GM12878 (cell line): ENCODE results near the gene NASP. TPM values are rescaled to one million over a fixed set of nuclear protein-coding genes. Genes with fewer than 3 reads are reported as not detected.

Experiments used
- ATAC-seq: fragments of 200-7000 bp; cut with Tn5 transposase; 3 replicates; pipeline ENCODE4 v1.9.1; 2020; ENCODE audit warnings: mild to moderate bottlenecking, moderate library complexity
- BruUV-seq: library from RNA; stranded (reverse); fragments of 400-500 nt; replicated peaks from 2 replicates; lab custom pipeline; 2021; lab: Mats Ljungman, UMichigan
- CTCF ChIA-PET: fragments of 300-600 bp; sonication (Branson Sonifier 250); formaldehyde crosslinking; extraction: SDS; loops from one replicate; lab custom pipeline; 2021; ENCODE audit warnings: inconsistent platforms; lab: Yijun Ruan, JAX
- POLR2A ChIA-PET: fragments of 350-600 bp; formaldehyde crosslinking; extraction: SDS; loops from one replicate; lab custom pipeline; 2021; ENCODE audit warnings: inconsistent platforms; lab: Charles Lee
- RAD21 ChIA-PET: fragments of 300-600 bp; sonication (Branson Sonifier 250); formaldehyde crosslinking; loops from one replicate; lab custom pipeline; 2023; ENCODE audit warnings: antibody characterized with exemption; ENCODE audit not compliant: unreplicated experiment; lab: Charles Lee
- SMC1A ChIA-PET: fragments of 300-600 bp; sonication (Branson Sonifier 250); formaldehyde crosslinking; loops from one replicate; lab custom pipeline; 2023; ENCODE audit not compliant: unreplicated experiment, uncharacterized antibody; lab: Charles Lee
- DNase-seq: peaks from one replicate; pipeline ENCODE4 v3.0.0-alpha.2; 2011; ENCODE audit warnings: low read depth, low spot score
- FAIRE-seq: peaks from 3 replicates; lab custom pipeline; 2011; peaks lifted over from hg19 to GRCh38; lab: Jason Lieb, UNC
- H2AFZ ChIP-seq: 2 replicates; pipeline ENCODE4 v1.6.0; 2011; ENCODE audit warnings: low read depth, low read length, control low read depth; ENCODE audit not compliant: control insufficient read depth
- H3K27ac ChIP-seq: 2 replicates; pipeline ENCODE4 v1.5.1; 2011; ENCODE audit warnings: control low read depth; ENCODE audit not compliant: control insufficient read depth, insufficient read depth
- H3K27me3 ChIP-seq, 2 experiments: replicated peaks in 1 of 2; 2 replicates each; pipeline versions ENCODE4 v1.6.0 to v1.6.1; 2011; ENCODE audit warnings: low read length in 1 of 2; ENCODE audit not compliant: control insufficient read depth in 2 of 2, insufficient read depth in 2 of 2
- H3K36me3 ChIP-seq, 2 experiments: 2 replicates each; pipeline ENCODE4 v1.5.1; 2011; ENCODE audit warnings: low read length in 1 of 2; ENCODE audit not compliant: control insufficient read depth in 2 of 2, insufficient read depth in 2 of 2
- H3K4me1 ChIP-seq: 2 replicates; pipeline ENCODE4 v1.6.1; 2011; ENCODE audit warnings: mild to moderate bottlenecking, low read length, moderate library complexity, mixed read lengths; ENCODE audit not compliant: control insufficient read depth, insufficient read depth
- H3K4me2 ChIP-seq: 2 replicates; pipeline ENCODE4 v1.6.0; 2011; ENCODE audit warnings: control low read depth; ENCODE audit not compliant: control insufficient read depth, insufficient read depth
- H3K4me3 ChIP-seq: fragments of 200-600 bp; sonication (generic); 2 replicates; pipeline ENCODE4 v1.5.1; 2016
- H3K79me2 ChIP-seq: 2 replicates; pipeline ENCODE4 v1.6.0; 2011; ENCODE audit warnings: low read length; ENCODE audit not compliant: control insufficient read depth, insufficient read depth
- H3K9ac ChIP-seq: 2 replicates; pipeline ENCODE4 v1.8.0; 2011; ENCODE audit warnings: low read length, control low read depth, mixed read lengths; ENCODE audit not compliant: control insufficient read depth, insufficient read depth
- H3K9me3 ChIP-seq: replicated peaks from 3 replicates; pipeline ENCODE4 v1.5.1; 2011; ENCODE audit warnings: mild to moderate bottlenecking, low read length; ENCODE audit not compliant: control insufficient read depth, insufficient read depth
- H4K20me1 ChIP-seq: 2 replicates; pipeline ENCODE4 v1.6.0; 2011; ENCODE audit not compliant: control insufficient read depth, insufficient read depth
- BCL11A ChIP-seq: IDR thresholded peaks from 2 replicates; pipeline ENCODE4 v1.6.1; 2011; ENCODE audit warnings: low read depth, low read length
- CHD4 ChIP-seq: fragments of 200-600 bp; sonication (generic); IDR thresholded peaks from 2 replicates; pipeline ENCODE4 v1.6.1; 2016; ENCODE audit warnings: mild to moderate bottlenecking
- CUX1 ChIP-seq: IDR thresholded peaks from 2 replicates; pipeline ENCODE4 v1.6.1; 2012; ENCODE audit warnings: improper control_type of control experiment, low read depth, low read length; ENCODE audit not compliant: insufficient replicate concordance
- EGR1 ChIP-seq, 2 experiments: IDR thresholded peaks; 1 replicate in 1 of 2; 2 replicates in 1 of 2; pipeline ENCODE4 v1.6.1; 2011 to 2012; ENCODE audit warnings: low read depth in 2 of 2, low read length in 2 of 2, borderline replicate concordance in 1 of 2, mild to moderate bottlenecking in 1 of 2, moderate library complexity in 1 of 2
- GABPA ChIP-seq: IDR thresholded peaks from 2 replicates; pipeline ENCODE4 v1.6.1; 2014; ENCODE audit warnings: antibody characterized with exemption, low read depth, mild to moderate bottlenecking, inconsistent platforms
- HDAC6 ChIP-seq: fragments of 200-600 bp; sonication (generic); IDR thresholded peaks from one replicate; pipeline ENCODE4 v1.8.0; 2017; ENCODE audit warnings: antibody characterized with exemption; ENCODE audit not compliant: unreplicated experiment
- IRF3 ChIP-seq: fragments of 450-650 bp; IDR thresholded peaks from 2 replicates; pipeline ENCODE4 v1.6.1; 2014; ENCODE audit warnings: mild to moderate bottlenecking
- RBBP5 ChIP-seq: fragments of 200-600 bp; sonication (generic); conservative IDR thresholded peaks from 2 replicates; pipeline ENCODE4 v1.6.1; 2016
- RELA ChIP-seq: fragments of 450-650 bp; IDR thresholded peaks from 2 replicates; pipeline ENCODE4 v1.8.0; 2014; ENCODE audit warnings: borderline replicate concordance; ENCODE audit not compliant: partially characterized antibody
- SMAD1 ChIP-seq: fragments of 450-650 bp; IDR thresholded peaks from 2 replicates; pipeline ENCODE4 v1.6.1; 2018; ENCODE audit warnings: mild to moderate bottlenecking, low read depth; ENCODE audit not compliant: partially characterized antibody
- SMC3 ChIP-seq: IDR thresholded peaks from 2 replicates; pipeline ENCODE4 v1.6.1; 2011; ENCODE audit warnings: low read length, improper control_type of control experiment, borderline replicate concordance
- USF2 ChIP-seq: IDR thresholded peaks from 2 replicates; pipeline ENCODE4 v1.6.1; 2011; ENCODE audit warnings: low read depth, low read length, improper control_type of control experiment, borderline replicate concordance
- ZZZ3 ChIP-seq: IDR thresholded peaks from 2 replicates; pipeline ENCODE4 v1.6.1; 2011; ENCODE audit warnings: low read depth; ENCODE audit not compliant: control insufficient read depth, insufficient read length
- WGBS: methylation state at CpG from one replicate; pipeline ENCODE4 v1.1.6; 2016; ENCODE audit warnings: low lambda C conversion rate; ENCODE audit not compliant: insufficient replicate concordance, insufficient coverage; ENCODE audit errors: missing lambda C conversion rate; 5-methylcytosine and 5-hydroxymethylcytosine counted together
- in situ Hi-C: fragments of 300-500 bp; cut with MboI; formaldehyde crosslinking; loops from 9 replicates; pipeline ENCODE4 v1.14.3; 2018; ENCODE audit warnings: mixed read lengths
- intact Hi-C: fragments of 100-400 bp; cut with micrococcal nuclease; formaldehyde crosslinking; loops from one replicate; pipeline ENCODE4 v1.14.2; 2022; ENCODE audit not compliant: unreplicated experiment
- polyA plus RNA-seq, 11 experiments: library from polyadenylated mRNA; depleted of rRNA in 4 of 11; unstranded in 6 of 11; stranded (reverse) in 5 of 11; fragments of >200 nt; fragmentation: Nextera tagmentation in 4 of 11; fragmentation: Illumina TruSeq in 1 of 11; extraction: Ambion mirVana in 4 of 11; extraction: Trizol in 1 of 11; gene quantifications; 1 replicate in 1 of 11; 2 replicates in 10 of 11; pipeline versions ENCODE4 v1.2.1 to v1.2.3, GENCODE V29; 2011 to 2016; ENCODE audit warnings: inconsistent platforms in 2 of 11, missing spikeins in 2 of 11, low read depth in 1 of 11
- total RNA-seq, 4 experiments: library from RNA; depleted of rRNA in 3 of 4; stranded (reverse); fragments of >200 nt in 3 of 4; fragmentation: Illumina TruSeq in 1 of 4; extraction: Trizol in 1 of 4; gene quantifications; 2 replicates each; pipeline versions ENCODE4 v1.2.1 to v1.2.3, GENCODE V29; 2013 to 2021
- TF ChIP-seq, protein P1 (sequence below): fragments of 450-650 bp; IDR thresholded peaks from 2 replicates; pipeline ENCODE4 v1.6.1; 2018; ENCODE audit warnings: borderline replicate concordance, mild to moderate bottlenecking; ENCODE audit not compliant: partially characterized antibody

Gene NASP
- total and polyA plus RNA-seq, 10 of the 15 experiments (the other 5 are each of a cell fraction or from before 2014, with no cell fraction given), result 111 to 321 (median 205) TPM

DNA sequence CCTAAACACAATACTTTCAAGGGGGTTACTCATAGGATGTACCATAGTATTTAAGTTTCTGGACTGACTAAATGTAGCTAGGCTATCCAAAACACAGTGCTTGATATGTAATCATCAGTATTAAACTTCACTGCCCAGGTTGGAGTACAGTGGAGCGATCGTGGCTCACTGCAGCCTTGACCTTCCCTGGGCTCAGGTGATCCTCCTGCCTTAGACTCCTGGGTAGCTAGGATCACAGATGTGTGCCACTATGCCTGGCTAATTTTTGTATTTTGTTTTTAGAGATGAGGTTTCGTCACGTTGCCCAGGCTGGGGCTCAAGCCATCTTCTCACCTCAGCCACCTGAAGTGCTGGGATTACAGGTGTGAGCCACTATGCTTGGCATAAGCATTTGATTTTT, 10.6 kb downstream of the NASP start:
- H3K4me2 ChIP-seq, result no peak overlapping the region
- H3K9me3 ChIP-seq, result no peaks in the 10 kb centered on the region
- peaks cover 51% of the 10 kb centered on the region for H3K79me2 ChIP-seq
- no peak for DNase-seq
- peaks cover 9 to 11% of the 10 kb centered on the region in 2 experiments; a peak in 3 of 4 replicates for H3K36me3 ChIP-seq
- H4K20me1 ChIP-seq, result no peaks in the 10 kb centered on the region
- BruUV-seq, result no TSS peak
- no peak overlapping the region for H3K9ac ChIP-seq
- no peaks in the 10 kb centered on the region for H3K27me3 ChIP-seq
- no peak overlapping the region for H3K4me3 ChIP-seq
- RAD21 ChIA-PET, result no interaction called here
- POLR2A ChIA-PET, result interaction anchor here (0.9 kb wide), 1 partner anchor 10 kb away, joined by 4 read pairs; no protein-coding TSS in a partner anchor
- no peak for TF ChIP-seq HDAC6
- no peak for TF ChIP-seq GABPA
- no peak for TF ChIP-seq ZZZ3
- TF ChIP-seq USF2, result no peak
- no peak for TF ChIP-seq RELA
- TF ChIP-seq SMAD1, result no peak
- TF ChIP-seq SMC3, result no peak
- no peak for TF ChIP-seq IRF3
- no peak for TF ChIP-seq EGR1 (IDR thresholded peaks at IDR 0.05; ENCODE audit: borderline replicate concordance in 1 of 2, low read depth in 2 of 2, low read length in 2 of 2)
- TF ChIP-seq CUX1, result no peak
- TF ChIP-seq, protein P1, sequence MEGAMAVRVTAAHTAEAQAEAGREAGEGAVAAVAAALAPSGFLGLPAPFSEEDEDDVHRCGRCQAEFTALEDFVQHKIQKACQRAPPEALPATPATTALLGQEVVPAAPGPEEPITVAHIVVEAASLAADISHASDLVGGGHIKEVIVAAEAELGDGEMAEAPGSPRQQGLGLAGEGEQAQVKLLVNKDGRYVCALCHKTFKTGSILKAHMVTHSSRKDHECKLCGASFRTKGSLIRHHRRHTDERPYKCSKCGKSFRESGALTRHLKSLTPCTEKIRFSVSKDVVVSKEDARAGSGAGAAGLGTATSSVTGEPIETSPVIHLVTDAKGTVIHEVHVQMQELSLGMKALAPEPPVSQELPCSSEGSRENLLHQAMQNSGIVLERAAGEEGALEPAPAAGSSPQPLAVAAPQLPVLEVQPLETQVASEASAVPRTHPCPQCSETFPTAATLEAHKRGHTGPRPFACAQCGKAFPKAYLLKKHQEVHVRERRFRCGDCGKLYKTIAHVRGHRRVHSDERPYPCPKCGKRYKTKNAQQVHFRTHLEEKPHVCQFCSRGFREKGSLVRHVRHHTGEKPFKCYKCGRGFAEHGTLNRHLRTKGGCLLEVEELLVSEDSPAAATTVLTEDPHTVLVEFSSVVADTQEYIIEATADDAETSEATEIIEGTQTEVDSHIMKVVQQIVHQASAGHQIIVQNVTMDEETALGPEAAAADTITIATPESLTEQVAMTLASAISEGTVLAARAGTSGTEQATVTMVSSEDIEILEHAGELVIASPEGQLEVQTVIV, result no peak
- no peak for TF ChIP-seq RBBP5
- no peak for TF ChIP-seq BCL11A
- TF ChIP-seq CHD4, result no peak
- TF ChIP-seq, all 136 proteins: peak for 0
- 82% methylated on average over 4 of the region's 4 CpGs for WGBS
- CTCF ChIA-PET, result interaction anchor here (1.4 kb wide), 1 partner anchor 23 kb away, joined by 4 read pairs; no protein-coding TSS in a partner anchor
- FAIRE-seq (no peak), ATAC-seq (peak; percentile 10; the same call in 1 of the 3 replicates)
- Histone ChIP-seq H3K4me1 (no peaks in the 10 kb centered on the region), H3K27ac (no peak overlapping the region), H2AFZ (no peak overlapping the region)
- SMC1A ChIA-PET, result interaction anchor here (1.7 kb wide), 1 partner anchor 11 kb away, joined by 5 read pairs; no protein-coding TSS in a partner anchor
- in situ Hi-C loops, result no loop called here
- intact Hi-C loops, result no loop called here
